ENCODE results near the gene CRK. TPM values are rescaled to one million over a fixed set of nuclear protein-coding genes. Genes with fewer than 3 reads are reported as not detected.
"Not testable (repeated sequence)": the region's sequence is repeated elsewhere in the genome, so short reads cannot be mapped to it uniquely, and the experiment has no call there.

CRK gene
- total RNA-seq, 1 experiment from 2014 or later, result 68.4 TPM

DNA sequence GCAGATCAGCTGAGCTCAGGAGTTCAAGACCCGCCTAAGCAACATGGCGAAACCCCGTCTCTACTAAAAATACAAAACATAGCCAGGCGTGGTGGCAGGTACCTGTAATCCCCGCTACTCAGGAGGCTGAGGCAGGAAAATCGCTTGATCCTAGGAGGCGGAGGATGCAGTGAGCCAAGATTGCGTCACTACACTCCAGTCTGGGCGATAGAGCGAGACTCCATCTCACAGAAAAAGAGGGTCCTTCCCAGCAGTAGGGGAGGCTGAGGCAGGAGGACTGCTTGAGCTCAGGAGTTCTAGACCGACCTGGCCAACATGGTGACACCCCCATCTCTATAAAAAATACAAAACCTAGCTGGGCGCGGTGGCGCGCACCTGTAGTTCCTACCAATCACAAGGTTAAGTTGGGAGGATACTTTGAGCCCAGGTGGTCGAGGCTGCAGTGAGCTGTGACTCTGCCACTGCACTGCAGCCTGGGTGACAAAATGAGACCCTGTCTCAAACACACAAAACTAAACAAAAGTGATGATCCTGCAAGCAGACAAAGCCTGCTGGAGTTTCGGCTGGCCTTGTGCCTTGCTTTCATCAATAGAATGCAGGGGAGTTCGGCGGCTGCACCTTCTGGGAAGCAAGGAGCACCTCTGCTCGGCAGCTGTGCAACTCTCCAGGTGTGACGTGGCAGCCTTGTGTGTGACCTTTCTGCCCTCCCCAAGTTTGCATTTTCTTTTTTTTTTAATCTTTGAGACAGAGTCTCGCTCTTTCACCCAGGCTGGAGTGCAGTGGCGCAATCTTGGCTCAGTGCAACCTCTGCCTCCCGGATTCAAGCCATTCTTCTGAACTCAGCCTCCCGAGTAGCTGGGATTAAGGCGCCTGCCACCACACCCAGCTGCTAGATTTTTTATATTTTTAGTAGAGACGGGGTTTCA, 43.6 kb downstream of the CRK start:
- no peak for DNase-seq
- no peak overlapping the region for H3K4me3 ChIP-seq (ENCODE audit: insufficient read depth, low read depth, low read length)
- no peaks in the 10 kb centered on the region for H3K27me3 ChIP-seq (ENCODE audit: control insufficient read depth, insufficient read depth, low read length)
- H3K36me3 ChIP-seq (replicated peaks; ENCODE audit: control insufficient read depth, insufficient read depth, low read length), result no peaks in the 10 kb centered on the region

DNA sequence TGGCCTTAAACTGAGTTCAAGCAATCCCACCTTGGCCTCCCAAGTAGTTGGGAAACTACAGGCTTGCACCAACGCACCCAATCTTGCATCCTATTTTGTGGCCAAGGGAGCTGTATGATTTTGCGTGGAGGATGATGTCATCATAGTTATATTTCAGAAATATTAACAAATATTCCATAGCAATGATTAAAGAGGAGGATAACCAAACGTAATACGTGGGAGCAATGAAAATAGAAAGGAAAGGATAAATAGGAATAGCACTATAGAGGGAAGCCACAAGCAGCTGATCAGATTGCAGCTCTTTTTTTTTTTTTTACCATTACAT, 53.8 kb downstream of the CRK start:
- Histone ChIP-seq H3K4me3 (ENCODE audit: insufficient read depth, low read depth, low read length) (no peak overlapping the region), H3K27me3 (ENCODE audit: control insufficient read depth, insufficient read depth, low read length) (no peaks in the 10 kb centered on the region), H3K36me3 (replicated peaks; ENCODE audit: control insufficient read depth, insufficient read depth, low read length) (no peaks in the 10 kb centered on the region)
- no peak for DNase-seq

DNA sequence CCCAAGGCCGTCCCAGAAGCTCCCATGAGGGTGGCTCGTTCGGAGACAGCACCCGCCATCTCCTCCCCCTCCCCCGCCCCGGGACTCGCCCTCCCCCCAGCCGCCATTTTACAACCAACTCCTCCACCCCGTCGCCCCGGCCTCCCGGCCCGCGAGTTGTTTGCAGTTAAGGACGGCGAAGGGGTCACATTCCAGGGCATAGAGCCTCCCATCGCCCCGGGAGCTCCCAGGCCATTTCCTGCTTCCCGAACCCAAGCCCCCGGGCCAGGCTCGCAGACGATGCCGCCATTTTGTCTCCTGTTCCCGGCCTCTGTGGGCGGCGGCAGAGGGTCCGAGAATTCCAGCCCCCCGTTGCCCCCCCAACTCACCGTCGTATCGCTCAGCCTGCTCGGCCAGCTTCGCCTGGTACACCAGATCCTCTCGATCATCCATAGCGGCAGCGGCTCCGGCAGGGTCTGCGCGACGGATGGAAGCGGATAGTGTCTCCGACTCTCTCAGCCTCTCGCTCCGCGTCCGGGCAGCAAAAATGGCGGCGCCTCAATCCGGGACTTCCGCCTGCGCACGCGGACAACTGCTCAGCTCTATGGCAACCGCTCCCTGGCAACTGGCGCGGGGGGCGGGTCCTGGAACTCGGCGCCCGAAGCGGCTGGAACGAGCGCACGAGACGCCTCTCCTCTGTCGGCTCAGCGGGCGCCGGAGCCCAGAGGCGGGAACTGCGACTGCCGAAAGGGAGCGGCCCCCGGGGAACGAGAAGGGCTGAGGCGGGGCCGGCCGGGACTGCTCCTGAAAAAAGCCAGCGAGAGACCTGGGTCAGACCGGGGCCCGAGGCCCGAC, 56.1 kb downstream of the CRK start, which contains the start of gene YWHAE:
YWHAE (minus strand) TSS at position 544 of the 834 bp plus-strand sequence; CDS start at position 432, 112 bp downstream.
- Histone ChIP-seq H3K27me3 (ENCODE audit: control insufficient read depth, insufficient read depth, low read length) (no peaks in the 10 kb centered on the region), H3K36me3 (replicated peaks; ENCODE audit: control insufficient read depth, insufficient read depth, low read length) (no peaks in the 10 kb centered on the region), H3K4me3 (ENCODE audit: insufficient read depth, low read depth, low read length) (peak within 1 kb of the TSS; percentile 94)
- peak; percentile 99 for DNase-seq

DNA sequence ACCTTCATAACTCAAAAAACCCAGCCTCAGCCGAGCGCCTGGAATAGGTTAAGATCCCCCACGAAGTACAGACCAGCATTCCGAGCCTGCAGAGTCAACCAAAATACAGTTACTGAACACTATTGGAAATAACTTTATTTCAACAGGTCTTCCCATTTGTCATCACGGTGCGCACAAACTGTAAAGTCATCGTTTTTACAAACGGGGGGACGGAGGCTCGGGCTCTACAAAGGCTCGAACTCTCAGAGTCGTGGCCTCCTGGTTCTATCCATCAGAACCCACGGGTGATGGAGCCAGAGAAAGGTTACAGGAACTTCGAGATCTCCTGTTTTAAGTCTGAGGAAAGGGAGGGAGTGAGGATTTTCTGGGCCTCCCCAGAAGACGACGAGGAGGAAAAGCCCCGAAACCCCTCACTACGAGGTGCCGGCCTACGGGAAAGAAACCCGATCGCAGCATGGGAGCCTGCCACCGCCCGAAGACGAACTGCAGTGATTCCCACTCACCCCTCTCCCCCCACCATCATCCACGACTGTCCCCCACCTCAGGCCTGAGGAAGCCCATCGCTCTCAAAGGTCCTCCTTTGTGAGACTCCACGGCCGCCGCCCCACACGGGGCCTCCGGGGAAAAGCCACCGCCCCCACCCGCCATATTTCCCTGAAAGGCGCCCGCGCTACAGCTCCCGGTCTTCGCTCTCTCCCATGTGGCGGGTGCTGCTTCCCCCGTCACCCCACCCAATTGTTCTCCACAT, 56.9 kb downstream of the CRK start:
- Histone ChIP-seq H3K36me3 (replicated peaks; ENCODE audit: control insufficient read depth, insufficient read depth, low read length) (no peaks in the 10 kb centered on the region), H3K4me3 (ENCODE audit: insufficient read depth, low read depth, low read length) (peak overlapping the region; percentile 94), H3K27me3 (ENCODE audit: control insufficient read depth, insufficient read depth, low read length) (no peaks in the 10 kb centered on the region)
- DNase-seq, result no peak

GRCh38 chr17:1398028-1398427, 58.0 kb downstream of the CRK start:
- H3K27me3 ChIP-seq (ENCODE audit: control insufficient read depth, insufficient read depth, low read length), result no peaks in the 10 kb centered on the region
- no peaks in the 10 kb centered on the region for H3K36me3 ChIP-seq (replicated peaks; ENCODE audit: control insufficient read depth, insufficient read depth, low read length)
- DNase-seq, result no peak
- H3K4me3 ChIP-seq (ENCODE audit: insufficient read depth, low read depth, low read length), result peak overlapping the region; percentile 94; the same call in 1 of the 2 replicates

DNA sequence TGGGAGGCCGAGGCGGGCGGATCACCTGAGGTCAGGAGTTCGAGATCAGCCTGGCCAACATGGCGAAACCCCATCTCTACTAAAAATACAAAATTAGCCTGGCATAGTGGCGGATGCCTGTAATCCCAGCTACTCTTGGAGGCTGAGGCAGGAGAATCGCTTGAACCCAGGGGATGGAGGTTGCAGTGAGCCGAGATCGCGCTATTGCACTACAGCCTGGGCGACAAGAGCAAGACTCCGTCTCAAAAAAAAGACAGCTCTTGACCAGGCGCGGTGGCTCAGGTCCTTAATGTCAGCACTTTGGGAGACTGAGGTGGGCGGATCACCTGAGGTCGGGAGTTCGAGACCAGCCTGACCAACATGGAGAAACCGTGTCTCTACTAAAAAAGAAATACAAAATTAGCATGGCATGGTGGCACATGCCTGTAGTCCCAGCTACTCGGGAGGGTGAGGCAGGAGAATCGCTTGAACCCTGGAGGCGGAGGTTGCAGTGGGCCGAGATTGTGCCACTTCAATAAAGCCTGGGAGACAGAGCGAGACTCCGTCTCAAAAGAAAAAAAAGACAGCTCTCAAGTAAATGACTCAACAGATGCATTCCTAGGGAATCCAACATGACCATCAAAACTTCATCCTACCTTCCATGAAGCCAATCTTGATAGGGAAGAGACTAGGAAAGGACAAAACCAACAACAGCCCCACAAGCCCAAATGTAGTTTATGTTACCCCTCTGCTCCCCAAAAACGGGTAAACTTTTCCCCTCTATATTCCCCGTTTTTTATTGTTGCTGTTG, 60.0 kb downstream of the CRK start:
- H3K4me3 ChIP-seq (ENCODE audit: insufficient read depth, low read depth, low read length); DNase-seq; H3K27me3 ChIP-seq (ENCODE audit: control insufficient read depth, insufficient read depth, low read length); H3K36me3 ChIP-seq (replicated peaks; ENCODE audit: control insufficient read depth, insufficient read depth, low read length): not testable (repeated sequence)

GRCh38 chr17:1391577-1391976, 64.5 kb downstream of the CRK start:
- H3K27me3 ChIP-seq (ENCODE audit: control insufficient read depth, insufficient read depth, low read length), result no peaks in the 10 kb centered on the region
- no peak for DNase-seq
- H3K4me3 ChIP-seq (ENCODE audit: insufficient read depth, low read depth, low read length), result no peak overlapping the region
- H3K36me3 ChIP-seq (replicated peaks; ENCODE audit: control insufficient read depth, insufficient read depth, low read length), result no peaks in the 10 kb centered on the region

GRCh38 chr17:1390432-1391367, 65.3 kb downstream of the CRK start:
- H3K4me3 ChIP-seq (ENCODE audit: insufficient read depth, low read depth, low read length), result no peak overlapping the region
- no peaks in the 10 kb centered on the region for H3K27me3 ChIP-seq (ENCODE audit: control insufficient read depth, insufficient read depth, low read length)
- DNase-seq, result no peak
- no peaks in the 10 kb centered on the region for H3K36me3 ChIP-seq (replicated peaks; ENCODE audit: control insufficient read depth, insufficient read depth, low read length)

DNA sequence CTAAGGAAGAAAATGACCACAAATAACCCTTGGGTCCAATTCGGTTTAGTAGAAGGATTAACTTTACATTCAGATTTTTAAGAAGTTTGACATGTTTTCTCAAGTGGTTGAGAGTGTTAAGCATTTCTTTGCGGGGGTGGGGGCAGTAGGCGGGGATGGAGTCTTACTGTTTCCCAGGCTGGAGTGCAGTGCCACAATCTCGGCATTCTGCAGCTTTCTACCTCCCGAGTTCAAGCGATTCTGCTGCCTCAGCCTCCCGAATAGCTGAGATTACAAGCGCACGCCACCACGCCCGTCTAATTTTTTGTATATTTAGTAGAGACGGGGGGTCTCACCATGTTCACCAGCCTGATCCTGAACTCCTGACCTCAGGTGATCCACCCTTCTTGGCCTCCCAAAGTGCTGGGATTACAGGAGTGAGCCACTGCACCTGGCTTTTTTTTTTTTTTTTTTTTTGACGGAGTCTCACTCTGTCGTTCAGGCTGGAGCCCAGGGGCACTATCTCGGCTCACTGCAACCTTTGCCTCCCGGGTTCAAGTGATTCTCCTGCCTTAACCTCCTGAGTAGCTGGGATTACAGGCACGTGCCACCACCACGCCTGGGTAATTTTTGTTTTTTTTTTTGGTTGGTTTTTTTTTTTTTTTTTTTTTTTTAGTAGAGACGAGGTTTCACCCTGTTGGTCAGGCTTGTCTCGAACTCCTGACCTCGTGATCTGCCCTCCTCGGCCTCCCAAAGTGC, 68.4 kb downstream of the CRK start:
- not testable (repeated sequence) for H3K4me3 ChIP-seq (ENCODE audit: insufficient read depth, low read depth, low read length); DNase-seq; H3K27me3 ChIP-seq (ENCODE audit: control insufficient read depth, insufficient read depth, low read length); H3K36me3 ChIP-seq (replicated peaks; ENCODE audit: control insufficient read depth, insufficient read depth, low read length)

- H3K36me3 ChIP-seq (replicated peaks; ENCODE audit: control insufficient read depth, insufficient read depth, low read length); H3K4me3 ChIP-seq (ENCODE audit: insufficient read depth, low read depth, low read length); DNase-seq; H3K27me3 ChIP-seq (ENCODE audit: control insufficient read depth, insufficient read depth, low read length): not testable (repeated sequence)
Observed at GRCh38 chr17:1386675-1387190, 69.3 kb downstream of the CRK start.

DNA sequence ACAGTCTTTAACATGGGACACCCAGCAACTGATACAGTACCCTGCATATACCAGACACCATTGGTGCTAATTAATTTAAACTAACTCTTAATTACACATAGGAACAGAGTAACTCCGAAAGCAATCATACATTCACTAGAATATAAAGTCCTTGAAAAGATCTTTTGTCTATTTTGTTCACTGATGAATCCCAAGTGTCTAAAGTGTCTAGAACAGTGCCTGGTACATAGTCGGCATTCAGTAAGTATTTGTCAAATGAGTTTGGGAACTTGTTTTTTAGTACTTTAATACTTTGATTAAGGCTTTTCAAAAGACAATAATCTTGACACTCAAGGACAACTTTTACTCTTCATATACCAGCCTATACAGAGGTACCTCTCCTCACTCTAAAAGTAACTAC, 69.8 kb downstream of the CRK start:
- no peaks in the 10 kb centered on the region for H3K36me3 ChIP-seq (replicated peaks; ENCODE audit: control insufficient read depth, insufficient read depth, low read length)

DNA sequence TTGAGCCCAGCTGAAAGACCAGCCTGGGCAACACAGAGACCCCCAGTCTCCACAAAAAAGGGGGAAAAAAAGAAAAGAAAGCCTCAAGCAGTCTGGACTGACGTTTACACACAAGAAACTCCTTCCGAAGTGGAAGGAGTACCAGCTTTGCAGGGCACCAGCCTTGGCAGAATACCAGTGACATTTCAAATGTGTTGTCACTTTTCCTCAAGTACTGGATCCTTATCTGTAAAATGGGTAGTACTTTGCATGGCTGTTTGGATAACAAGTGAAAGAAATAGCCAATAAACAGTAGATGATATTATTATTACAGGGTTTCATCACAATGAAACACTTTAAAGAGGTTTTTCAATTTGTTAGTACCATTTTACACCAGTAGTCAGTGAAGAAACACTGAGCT, 70.2 kb downstream of the CRK start:
- no peaks in the 10 kb centered on the region for H3K36me3 ChIP-seq (replicated peaks; ENCODE audit: control insufficient read depth, insufficient read depth, low read length)
- DNase-seq, result no peak
- H3K4me3 ChIP-seq (ENCODE audit: insufficient read depth, low read depth, low read length), result no peak overlapping the region

More for the DNA sequence above, 69.8 kb downstream of the CRK start:
- Histone ChIP-seq H3K4me3 (ENCODE audit: insufficient read depth, low read depth, low read length) (no peak overlapping the region), H3K27me3 (ENCODE audit: control insufficient read depth, insufficient read depth, low read length) (no peaks in the 10 kb centered on the region)
- DNase-seq, result no peak

More for the DNA sequence above, 70.2 kb downstream of the CRK start:
- H3K27me3 ChIP-seq (ENCODE audit: control insufficient read depth, insufficient read depth, low read length), result no peaks in the 10 kb centered on the region
